Measurements from ENCODE around the gene GJA4.

GJA4 gene

DNA sequence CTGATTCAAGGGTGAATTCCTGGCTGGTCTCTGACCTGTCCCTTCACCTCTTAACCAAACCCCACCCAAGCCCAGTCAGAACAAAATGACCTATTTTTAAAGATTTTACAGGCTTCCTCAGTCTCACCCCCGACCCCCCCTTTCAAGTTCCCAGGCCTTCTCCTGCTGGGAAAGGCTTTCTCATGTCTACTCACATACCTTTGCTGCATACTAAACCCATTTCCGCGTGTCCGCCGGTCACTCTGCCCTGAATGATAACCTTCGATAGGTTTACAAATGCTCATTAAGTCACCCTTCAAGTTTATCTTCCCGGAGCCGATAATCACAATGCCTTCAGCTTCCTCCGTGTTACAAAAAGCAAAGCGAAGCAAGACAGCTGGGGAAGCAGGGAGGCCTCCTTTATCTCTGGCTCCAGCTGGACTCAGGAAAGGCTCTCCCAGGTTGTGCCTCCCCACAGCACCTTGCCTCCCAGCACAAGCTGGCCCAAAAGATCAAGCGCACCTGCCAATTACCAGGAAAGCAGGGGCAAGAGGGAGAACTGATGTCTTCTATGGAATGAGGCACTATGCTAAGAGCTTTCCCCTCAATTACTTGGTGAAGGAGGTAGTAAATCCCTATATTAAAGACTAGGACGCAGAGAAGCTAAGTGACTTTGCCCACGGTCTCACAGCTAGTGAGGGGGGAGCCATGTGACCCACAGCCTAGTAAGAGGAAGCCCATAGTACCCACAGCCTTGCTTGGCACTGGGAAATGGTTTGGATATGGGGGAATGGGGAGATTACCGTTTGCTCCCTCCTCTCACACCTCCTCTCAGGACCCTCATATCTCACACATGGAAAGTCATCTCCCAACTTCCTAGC, 50.8 kb downstream of the GJA4 start:
- H3K9me3 ChIP-seq (ENCODE audit: control insufficient read depth, low read length): no peaks in the 10 kb centered on the region
- H3K27me3 ChIP-seq (ENCODE audit: control insufficient read depth, insufficient read depth, low read length): no peaks in the 10 kb centered on the region
- TF ChIP-seq, protein P1, sequence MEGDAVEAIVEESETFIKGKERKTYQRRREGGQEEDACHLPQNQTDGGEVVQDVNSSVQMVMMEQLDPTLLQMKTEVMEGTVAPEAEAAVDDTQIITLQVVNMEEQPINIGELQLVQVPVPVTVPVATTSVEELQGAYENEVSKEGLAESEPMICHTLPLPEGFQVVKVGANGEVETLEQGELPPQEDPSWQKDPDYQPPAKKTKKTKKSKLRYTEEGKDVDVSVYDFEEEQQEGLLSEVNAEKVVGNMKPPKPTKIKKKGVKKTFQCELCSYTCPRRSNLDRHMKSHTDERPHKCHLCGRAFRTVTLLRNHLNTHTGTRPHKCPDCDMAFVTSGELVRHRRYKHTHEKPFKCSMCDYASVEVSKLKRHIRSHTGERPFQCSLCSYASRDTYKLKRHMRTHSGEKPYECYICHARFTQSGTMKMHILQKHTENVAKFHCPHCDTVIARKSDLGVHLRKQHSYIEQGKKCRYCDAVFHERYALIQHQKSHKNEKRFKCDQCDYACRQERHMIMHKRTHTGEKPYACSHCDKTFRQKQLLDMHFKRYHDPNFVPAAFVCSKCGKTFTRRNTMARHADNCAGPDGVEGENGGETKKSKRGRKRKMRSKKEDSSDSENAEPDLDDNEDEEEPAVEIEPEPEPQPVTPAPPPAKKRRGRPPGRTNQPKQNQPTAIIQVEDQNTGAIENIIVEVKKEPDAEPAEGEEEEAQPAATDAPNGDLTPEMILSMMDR (IDR thresholded peaks at IDR 0.05): no peak
- no peak overlapping the region for H3K27ac ChIP-seq
- H3K4me2 ChIP-seq (ENCODE audit: low read length): no peak overlapping the region
- no peak overlapping the region for H2AFZ ChIP-seq
- no peak overlapping the region for H3K9ac ChIP-seq
- no peaks in the 10 kb centered on the region for H3K36me3 ChIP-seq (ENCODE audit: control insufficient read depth, insufficient read depth, low read length)
- H3K4me3 ChIP-seq (ENCODE audit: low read depth, low read length): no peak overlapping the region
- no peaks in the 10 kb centered on the region for H3K4me1 ChIP-seq
- peaks cover 10% of the 10 kb centered on the region for H3K79me2 ChIP-seq

DNA sequence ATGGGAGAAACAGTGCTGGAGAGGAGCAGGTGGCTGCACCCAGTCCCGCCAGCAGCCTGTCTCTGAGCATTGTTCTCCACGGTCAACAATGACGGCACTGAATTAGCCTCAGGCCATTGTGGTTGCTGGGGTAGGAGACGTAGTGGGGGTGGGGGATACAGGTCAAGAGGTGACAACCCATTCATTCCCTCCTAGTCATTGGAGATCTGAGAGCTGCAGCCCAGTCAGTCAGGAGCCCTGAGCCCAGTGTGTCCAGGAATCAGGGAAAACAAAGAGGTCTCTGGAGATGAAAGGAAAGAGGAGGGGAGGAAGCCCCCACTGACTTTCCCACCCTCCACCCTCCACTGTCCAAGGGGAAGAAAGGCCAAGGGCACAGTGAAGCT, 51.4 kb downstream of the GJA4 start:
- no peaks in the 10 kb centered on the region for H3K9me3 ChIP-seq (ENCODE audit: control insufficient read depth, low read length)
- no peak overlapping the region for H2AFZ ChIP-seq
- no peak overlapping the region for H3K9ac ChIP-seq
- no peaks in the 10 kb centered on the region for H3K36me3 ChIP-seq (ENCODE audit: control insufficient read depth, insufficient read depth, low read length)
- no peaks in the 10 kb centered on the region for H3K27me3 ChIP-seq (ENCODE audit: control insufficient read depth, insufficient read depth, low read length)
- H3K4me3 ChIP-seq (ENCODE audit: low read depth, low read length): no peak overlapping the region
- H3K79me2 ChIP-seq: peaks cover 11% of the 10 kb centered on the region
- H3K27ac ChIP-seq: no peak overlapping the region
- TF ChIP-seq, protein P1 (IDR thresholded peaks at IDR 0.05): no peak
- H3K4me1 ChIP-seq: no peaks in the 10 kb centered on the region
- H3K4me2 ChIP-seq (ENCODE audit: low read length): no peak overlapping the region

Data from parathyroid adenoma (tissue), 2 donors.